GM23338 (cell line): ENCODE data around the gene KCNJ10. TPM values are rescaled to one million over a fixed set of nuclear protein-coding genes. Genes with fewer than 3 reads are reported as not detected.

Experiments
- ATAC-seq: fragments of 200-7000 bp; cut with Tn5 transposase; 3 replicates; pipeline ENCODE4 v1.9.1; 2020
- DNase-seq: peaks from one replicate; pipeline ENCODE4 v3.0.0-alpha.2; 2015; ENCODE audit warnings: low spot score
- H2AFZ ChIP-seq: fragments of 200-600 bp; sonication (generic); 2 replicates; pipeline ENCODE4 v1.8.0; 2016; ENCODE audit warnings: antibody characterized with exemption, mild to moderate bottlenecking, moderate library complexity
- H3F3A ChIP-seq: fragments of 200-600 bp; sonication (generic); replicated peaks from 2 replicates; pipeline ENCODE4 v1.8.0; 2017; ENCODE audit warnings: antibody characterized with exemption, mixed run types, low read depth
- H3K27ac ChIP-seq: fragments of 200-600 bp; sonication (generic); 2 replicates; pipeline ENCODE4 v1.6.1; 2016; ENCODE audit warnings: low read depth
- H3K27me3 ChIP-seq: fragments of 200-600 bp; sonication (generic); 2 replicates; pipeline ENCODE4 v1.8.0; 2016; ENCODE audit warnings: mild to moderate bottlenecking, mixed run types, moderate library complexity; ENCODE audit not compliant: insufficient read depth
- H3K36me3 ChIP-seq: fragments of 200-600 bp; sonication (generic); 2 replicates; pipeline ENCODE4 v1.8.0; 2016; ENCODE audit warnings: mild to moderate bottlenecking; ENCODE audit not compliant: insufficient read depth
- H3K4me1 ChIP-seq: fragments of 200-600 bp; sonication (generic); 2 replicates; pipeline ENCODE4 v1.8.0; 2016; ENCODE audit warnings: mild to moderate bottlenecking, moderate library complexity; ENCODE audit not compliant: insufficient read depth
- H3K4me2 ChIP-seq: fragments of 200-600 bp; sonication (generic); 2 replicates; pipeline ENCODE4 v1.7.1; 2017; ENCODE audit warnings: mixed run types
- H3K4me3 ChIP-seq: fragments of 200-600 bp; sonication (generic); 2 replicates; pipeline ENCODE4 v1.6.1; 2016; ENCODE audit warnings: mixed run types
- H3K79me2 ChIP-seq: fragments of 200-600 bp; sonication (generic); replicated peaks from 2 replicates; pipeline ENCODE4 v1.8.0; 2017; ENCODE audit warnings: mild to moderate bottlenecking; ENCODE audit not compliant: insufficient read depth
- H3K9me2 ChIP-seq: fragments of 200-600 bp; sonication (generic); 2 replicates; pipeline ENCODE4 v1.8.0; 2017; ENCODE audit not compliant: insufficient read depth
- H4K20me1 ChIP-seq: fragments of 200-600 bp; sonication (generic); replicated peaks from 2 replicates; pipeline ENCODE4 v1.8.0; 2017; ENCODE audit warnings: mild to moderate bottlenecking; ENCODE audit not compliant: insufficient read depth
- H3K27ac Mint-ChIP-seq: 2 replicates; pipeline ENCODE4 v1.8.0; 2020; ENCODE audit warnings: inconsistent platforms, mild to moderate bottlenecking, moderate library complexity, mixed read lengths
- H3K27me3 Mint-ChIP-seq: 3 replicates; pipeline ENCODE4 v1.8.0; 2022; ENCODE audit warnings: low read depth, mild to moderate bottlenecking, moderate library complexity, mixed read lengths, inconsistent platforms; ENCODE audit not compliant: insufficient read depth, poor library complexity
- H3K36me3 Mint-ChIP-seq: 3 replicates; pipeline ENCODE4 v1.8.0; 2021; ENCODE audit warnings: low read depth, mild to moderate bottlenecking, inconsistent platforms, moderate library complexity, mixed read lengths
- H3K4me1 Mint-ChIP-seq: 3 replicates; pipeline ENCODE4 v1.8.0; 2020; ENCODE audit warnings: mild to moderate bottlenecking, inconsistent platforms, mixed read lengths
- H3K4me3 Mint-ChIP-seq: 3 replicates; pipeline ENCODE4 v1.8.0; 2021; ENCODE audit warnings: moderate library complexity, mild to moderate bottlenecking, inconsistent platforms, mixed read lengths
- H3K9me3 Mint-ChIP-seq: 3 replicates; pipeline ENCODE4 v1.8.0; 2020; ENCODE audit warnings: moderate library complexity, mild to moderate bottlenecking, inconsistent platforms, mixed read lengths
- CREB1 ChIP-seq: fragments of 250-450 bp; sonication (Bioruptor Pico); IDR thresholded peaks from 2 replicates; pipeline ENCODE4 v1.5.0; 2020; ENCODE audit warnings: low read depth, mild to moderate bottlenecking, moderate library complexity
- CTCF ChIP-seq, 2 experiments: fragments of 200-600 bp in 1 of 2; sonication (generic) in 1 of 2; conservative IDR thresholded peaks; 2 replicates each; pipeline versions ENCODE4 v1.5.1 to v1.6.1; 2016 to 2017; ENCODE audit warnings: antibody characterized with exemption in 2 of 2, low read depth in 2 of 2, mild to moderate bottlenecking in 2 of 2, moderate library complexity in 1 of 2
- EZH2 ChIP-seq: fragments of 200-600 bp; sonication (generic); IDR thresholded peaks from one replicate; pipeline ENCODE4 v1.8.0; 2017; ENCODE audit warnings: antibody characterized with exemption, mild to moderate bottlenecking, low read depth; ENCODE audit not compliant: unreplicated experiment
- EZH2phosphoT487 ChIP-seq: fragments of 200-600 bp; sonication (generic); IDR thresholded peaks from one replicate; pipeline ENCODE4 v1.8.1; 2018; ENCODE audit warnings: antibody characterized with exemption; ENCODE audit not compliant: unreplicated experiment
- JUNB ChIP-seq: IDR thresholded peaks from one replicate; pipeline ENCODE4 v1.6.1; 2016; ENCODE audit warnings: antibody characterized with exemption; ENCODE audit not compliant: unreplicated experiment
- NANOG ChIP-seq: IDR thresholded peaks from 2 replicates; pipeline ENCODE4 v1.6.1; 2016; ENCODE audit warnings: antibody characterized with exemption, borderline replicate concordance
- POLR2AphosphoS5 ChIP-seq: IDR thresholded peaks from 2 replicates; pipeline ENCODE4 v1.6.1; 2016; ENCODE audit warnings: antibody characterized with exemption, low read depth
- STAT1 ChIP-seq: IDR thresholded peaks from one replicate; pipeline ENCODE4 v1.6.1; 2016; ENCODE audit warnings: antibody characterized with exemption; ENCODE audit not compliant: unreplicated experiment
- ZNF114 ChIP-seq: fragments of 250-450 bp; sonication (Bioruptor Pico); IDR thresholded peaks from 2 replicates; pipeline ENCODE4 v1.5.0; 2020; ENCODE audit warnings: mild to moderate bottlenecking, moderate library complexity
- ZNF331 ChIP-seq: fragments of 250-450 bp; sonication (Bioruptor Pico); IDR thresholded peaks from 2 replicates; pipeline ENCODE4 v1.5.0; 2020; ENCODE audit warnings: low read depth, mild to moderate bottlenecking, moderate library complexity
- polyA plus RNA-seq: library from polyadenylated mRNA; unstranded; fragments of >200 nt; fragmentation: Nextera tagmentation; extraction: Ambion mirVana; gene quantifications from 2 replicates; pipeline ENCODE4 v1.2.1, GENCODE V29; 2016
- total RNA-seq: library from RNA; depleted of rRNA; stranded (reverse); fragments of >200 nt; shearing (Covaris generic); gene quantifications from 2 replicates; pipeline ENCODE4 v1.2.3, GENCODE V29; 2014
- TF ChIP-seq, protein P1 (sequence below): IDR thresholded peaks from 2 replicates; pipeline ENCODE4 v1.6.1; 2016; ENCODE audit warnings: antibody characterized with exemption
- TF ChIP-seq, protein P2 (sequence below): fragments of 250-450 bp; sonication (Bioruptor Pico); IDR thresholded peaks from 2 replicates; pipeline ENCODE4 v1.5.0; 2020; ENCODE audit warnings: mild to moderate bottlenecking, moderate library complexity
- TF ChIP-seq, protein P3 (sequence below): IDR thresholded peaks from one replicate; pipeline ENCODE4 v1.6.1; 2018; ENCODE audit warnings: antibody characterized with exemption; ENCODE audit not compliant: unreplicated experiment

The KCNJ10 gene
- total and polyA plus RNA-seq, 2 experiments from 2014 or later: 1.4 to 2.8 TPM

DNA sequence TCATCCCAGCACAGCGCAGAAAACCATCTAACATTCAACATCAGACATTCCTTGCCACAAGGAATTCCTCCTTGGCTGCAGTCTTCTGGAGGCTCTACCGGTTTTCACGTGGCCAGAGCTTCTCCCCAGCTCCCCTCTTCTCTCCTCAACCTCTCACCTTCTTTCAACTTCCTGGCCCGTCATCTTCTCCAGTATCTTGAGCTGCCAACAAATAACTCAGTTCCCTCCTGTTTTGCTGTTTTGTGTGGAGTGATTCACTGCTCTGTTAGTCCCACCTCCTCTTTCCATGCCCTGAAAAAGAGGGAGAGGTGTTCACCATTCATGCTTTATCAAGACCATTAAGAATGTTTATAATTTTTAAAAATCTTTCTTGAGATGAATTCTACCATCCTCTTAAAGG lies 70.8 kb downstream of the KCNJ10 start:
- Histone ChIP-seq H3K27ac (no peak overlapping the region), H3K36me3 (no peaks in the 10 kb centered on the region), H3K4me3 (no peak overlapping the region), H3K27me3 (no peaks in the 10 kb centered on the region), H3K4me1 (no peaks in the 10 kb centered on the region), H3K9me2 (peaks cover 6% of the 10 kb centered on the region; the same call in 1 of the 2 replicates), H3K79me2 (no peaks in the 10 kb centered on the region), H3K4me2 (no peak overlapping the region), H4K20me1 (no peaks in the 10 kb centered on the region), H3F3A (no peaks in the 10 kb centered on the region), H2AFZ (no peak overlapping the region)
- Mint-ChIP-seq H3K4me1 (no peaks in the 10 kb centered on the region), H3K27me3 (peaks cover 2% of the 10 kb centered on the region), H3K27ac (no peak overlapping the region), H3K9me3 (no peaks in the 10 kb centered on the region), H3K36me3 (no peaks in the 10 kb centered on the region), H3K4me3 (no peak overlapping the region)
- TF ChIP-seq EZH2 (no peak), NANOG (no peak), CTCF (conservative IDR thresholded peaks at IDR 0.05; ENCODE audit: low read depth in 2 of 2) (no peak), ZNF331 (no peak), JUNB (no peak), POLR2AphosphoS5 (no peak), ZNF114 (CRISPR knock-in tag) (no peak), CREB1 (CRISPR knock-in tag) (no peak), EZH2phosphoT487 (no peak), STAT1 (no peak)
- TF ChIP-seq, protein P1, sequence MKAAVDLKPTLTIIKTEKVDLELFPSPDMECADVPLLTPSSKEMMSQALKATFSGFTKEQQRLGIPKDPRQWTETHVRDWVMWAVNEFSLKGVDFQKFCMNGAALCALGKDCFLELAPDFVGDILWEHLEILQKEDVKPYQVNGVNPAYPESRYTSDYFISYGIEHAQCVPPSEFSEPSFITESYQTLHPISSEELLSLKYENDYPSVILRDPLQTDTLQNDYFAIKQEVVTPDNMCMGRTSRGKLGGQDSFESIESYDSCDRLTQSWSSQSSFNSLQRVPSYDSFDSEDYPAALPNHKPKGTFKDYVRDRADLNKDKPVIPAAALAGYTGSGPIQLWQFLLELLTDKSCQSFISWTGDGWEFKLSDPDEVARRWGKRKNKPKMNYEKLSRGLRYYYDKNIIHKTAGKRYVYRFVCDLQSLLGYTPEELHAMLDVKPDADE: no peak
- TF ChIP-seq, protein P2, sequence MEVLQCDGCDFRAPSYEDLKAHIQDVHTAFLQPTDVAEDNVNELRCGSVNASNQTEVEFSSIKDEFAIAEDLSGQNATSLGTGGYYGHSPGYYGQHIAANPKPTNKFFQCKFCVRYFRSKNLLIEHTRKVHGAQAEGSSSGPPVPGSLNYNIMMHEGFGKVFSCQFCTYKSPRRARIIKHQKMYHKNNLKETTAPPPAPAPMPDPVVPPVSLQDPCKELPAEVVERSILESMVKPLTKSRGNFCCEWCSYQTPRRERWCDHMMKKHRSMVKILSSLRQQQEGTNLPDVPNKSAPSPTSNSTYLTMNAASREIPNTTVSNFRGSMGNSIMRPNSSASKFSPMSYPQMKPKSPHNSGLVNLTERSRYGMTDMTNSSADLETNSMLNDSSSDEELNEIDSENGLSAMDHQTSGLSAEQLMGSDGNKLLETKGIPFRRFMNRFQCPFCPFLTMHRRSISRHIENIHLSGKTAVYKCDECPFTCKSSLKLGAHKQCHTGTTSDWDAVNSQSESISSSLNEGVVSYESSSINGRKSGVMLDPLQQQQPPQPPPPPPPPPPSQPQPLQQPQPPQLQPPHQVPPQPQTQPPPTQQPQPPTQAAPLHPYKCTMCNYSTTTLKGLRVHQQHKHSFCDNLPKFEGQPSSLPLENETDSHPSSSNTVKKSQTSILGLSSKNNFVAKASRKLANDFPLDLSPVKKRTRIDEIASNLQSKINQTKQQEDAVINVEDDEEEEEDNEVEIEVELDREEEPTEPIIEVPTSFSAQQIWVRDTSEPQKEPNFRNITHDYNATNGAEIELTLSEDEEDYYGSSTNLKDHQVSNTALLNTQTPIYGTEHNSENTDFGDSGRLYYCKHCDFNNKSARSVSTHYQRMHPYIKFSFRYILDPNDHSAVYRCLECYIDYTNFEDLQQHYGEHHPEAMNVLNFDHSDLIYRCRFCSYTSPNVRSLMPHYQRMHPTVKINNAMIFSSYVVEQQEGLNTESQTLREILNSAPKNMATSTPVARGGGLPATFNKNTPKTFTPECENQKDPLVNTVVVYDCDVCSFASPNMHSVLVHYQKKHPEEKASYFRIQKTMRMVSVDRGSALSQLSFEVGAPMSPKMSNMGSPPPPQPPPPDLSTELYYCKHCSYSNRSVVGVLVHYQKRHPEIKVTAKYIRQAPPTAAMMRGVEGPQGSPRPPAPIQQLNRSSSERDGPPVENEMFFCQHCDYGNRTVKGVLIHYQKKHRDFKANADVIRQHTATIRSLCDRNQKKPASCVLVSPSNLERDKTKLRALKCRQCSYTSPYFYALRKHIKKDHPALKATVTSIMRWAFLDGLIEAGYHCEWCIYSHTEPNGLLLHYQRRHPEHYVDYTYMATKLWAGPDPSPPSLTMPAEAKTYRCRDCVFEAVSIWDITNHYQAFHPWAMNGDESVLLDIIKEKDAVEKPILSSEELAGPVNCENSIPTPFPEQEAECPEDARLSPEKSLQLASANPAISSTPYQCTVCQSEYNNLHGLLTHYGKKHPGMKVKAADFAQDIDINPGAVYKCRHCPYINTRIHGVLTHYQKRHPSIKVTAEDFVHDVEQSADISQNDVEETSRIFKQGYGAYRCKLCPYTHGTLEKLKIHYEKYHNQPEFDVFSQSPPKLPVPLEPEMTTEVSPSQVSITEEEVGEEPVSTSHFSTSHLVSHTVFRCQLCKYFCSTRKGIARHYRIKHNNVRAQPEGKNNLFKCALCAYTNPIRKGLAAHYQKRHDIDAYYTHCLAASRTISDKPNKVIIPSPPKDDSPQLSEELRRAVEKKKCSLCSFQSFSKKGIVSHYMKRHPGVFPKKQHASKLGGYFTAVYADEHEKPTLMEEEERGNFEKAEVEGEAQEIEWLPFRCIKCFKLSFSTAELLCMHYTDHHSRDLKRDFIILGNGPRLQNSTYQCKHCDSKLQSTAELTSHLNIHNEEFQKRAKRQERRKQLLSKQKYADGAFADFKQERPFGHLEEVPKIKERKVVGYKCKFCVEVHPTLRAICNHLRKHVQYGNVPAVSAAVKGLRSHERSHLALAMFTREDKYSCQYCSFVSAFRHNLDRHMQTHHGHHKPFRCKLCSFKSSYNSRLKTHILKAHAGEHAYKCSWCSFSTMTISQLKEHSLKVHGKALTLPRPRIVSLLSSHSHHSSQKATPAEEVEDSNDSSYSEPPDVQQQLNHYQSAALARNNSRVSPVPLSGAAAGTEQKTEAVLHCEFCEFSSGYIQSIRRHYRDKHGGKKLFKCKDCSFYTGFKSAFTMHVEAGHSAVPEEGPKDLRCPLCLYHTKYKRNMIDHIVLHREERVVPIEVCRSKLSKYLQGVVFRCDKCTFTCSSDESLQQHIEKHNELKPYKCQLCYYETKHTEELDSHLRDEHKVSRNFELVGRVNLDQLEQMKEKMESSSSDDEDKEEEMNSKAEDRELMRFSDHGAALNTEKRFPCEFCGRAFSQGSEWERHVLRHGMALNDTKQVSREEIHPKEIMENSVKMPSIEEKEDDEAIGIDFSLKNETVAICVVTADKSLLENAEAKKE (CRISPR knock-in tag): no peak
- TF ChIP-seq, protein P3, sequence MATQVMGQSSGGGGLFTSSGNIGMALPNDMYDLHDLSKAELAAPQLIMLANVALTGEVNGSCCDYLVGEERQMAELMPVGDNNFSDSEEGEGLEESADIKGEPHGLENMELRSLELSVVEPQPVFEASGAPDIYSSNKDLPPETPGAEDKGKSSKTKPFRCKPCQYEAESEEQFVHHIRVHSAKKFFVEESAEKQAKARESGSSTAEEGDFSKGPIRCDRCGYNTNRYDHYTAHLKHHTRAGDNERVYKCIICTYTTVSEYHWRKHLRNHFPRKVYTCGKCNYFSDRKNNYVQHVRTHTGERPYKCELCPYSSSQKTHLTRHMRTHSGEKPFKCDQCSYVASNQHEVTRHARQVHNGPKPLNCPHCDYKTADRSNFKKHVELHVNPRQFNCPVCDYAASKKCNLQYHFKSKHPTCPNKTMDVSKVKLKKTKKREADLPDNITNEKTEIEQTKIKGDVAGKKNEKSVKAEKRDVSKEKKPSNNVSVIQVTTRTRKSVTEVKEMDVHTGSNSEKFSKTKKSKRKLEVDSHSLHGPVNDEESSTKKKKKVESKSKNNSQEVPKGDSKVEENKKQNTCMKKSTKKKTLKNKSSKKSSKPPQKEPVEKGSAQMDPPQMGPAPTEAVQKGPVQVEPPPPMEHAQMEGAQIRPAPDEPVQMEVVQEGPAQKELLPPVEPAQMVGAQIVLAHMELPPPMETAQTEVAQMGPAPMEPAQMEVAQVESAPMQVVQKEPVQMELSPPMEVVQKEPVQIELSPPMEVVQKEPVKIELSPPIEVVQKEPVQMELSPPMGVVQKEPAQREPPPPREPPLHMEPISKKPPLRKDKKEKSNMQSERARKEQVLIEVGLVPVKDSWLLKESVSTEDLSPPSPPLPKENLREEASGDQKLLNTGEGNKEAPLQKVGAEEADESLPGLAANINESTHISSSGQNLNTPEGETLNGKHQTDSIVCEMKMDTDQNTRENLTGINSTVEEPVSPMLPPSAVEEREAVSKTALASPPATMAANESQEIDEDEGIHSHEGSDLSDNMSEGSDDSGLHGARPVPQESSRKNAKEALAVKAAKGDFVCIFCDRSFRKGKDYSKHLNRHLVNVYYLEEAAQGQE: no peak
- DNase-seq: no peak
- no peak for ATAC-seq
